Activated CD4-positive, CD25-positive, alpha-beta regulatory T cell (primary cell): ENCODE data around the gene SPO11.

Experiments
- DNase-seq, 4 experiments: peaks; one replicate each; lab custom pipeline; 2025; lab: John Stamatoyannopoulos, UW

SPO11 gene

GRCh38 chr20:57391439-57392301 is 62.1 kb downstream of the SPO11 start:
- peak in 1 of 4 experiments; percentile 17 for DNase-seq

- peak; percentile 39 to 81 (median 61) for DNase-seq
These were observed 63.1 kb downstream of the SPO11 start for GRCh38 chr20:57392512-57393271.
